GM12878 (cell line): Measurements from ENCODE around the gene PPIE. TPM values are rescaled to one million over a fixed set of nuclear protein-coding genes. Genes with fewer than 3 reads are reported as not detected.

ENCODE experiments used
- ATAC-seq: fragments of 200-7000 bp; cut with Tn5 transposase; 3 replicates; pipeline ENCODE4 v1.9.1; 2020; ENCODE audit warnings: mild to moderate bottlenecking, moderate library complexity
- BruUV-seq: library from RNA; stranded (reverse); fragments of 400-500 nt; replicated peaks from 2 replicates; lab custom pipeline; 2021; lab: Mats Ljungman, UMichigan
- CTCF ChIA-PET: fragments of 300-600 bp; sonication (Branson Sonifier 250); formaldehyde crosslinking; extraction: SDS; loops from one replicate; lab custom pipeline; 2021; ENCODE audit warnings: inconsistent platforms; lab: Yijun Ruan, JAX
- POLR2A ChIA-PET: fragments of 350-600 bp; formaldehyde crosslinking; extraction: SDS; loops from one replicate; lab custom pipeline; 2021; ENCODE audit warnings: inconsistent platforms; lab: Charles Lee
- RAD21 ChIA-PET: fragments of 300-600 bp; sonication (Branson Sonifier 250); formaldehyde crosslinking; loops from one replicate; lab custom pipeline; 2023; ENCODE audit warnings: antibody characterized with exemption; ENCODE audit not compliant: unreplicated experiment; lab: Charles Lee
- SMC1A ChIA-PET: fragments of 300-600 bp; sonication (Branson Sonifier 250); formaldehyde crosslinking; loops from one replicate; lab custom pipeline; 2023; ENCODE audit not compliant: unreplicated experiment, uncharacterized antibody; lab: Charles Lee
- DNase-seq: peaks from one replicate; pipeline ENCODE4 v3.0.0-alpha.2; 2011; ENCODE audit warnings: low read depth, low spot score
- FAIRE-seq: peaks from 3 replicates; lab custom pipeline; 2011; peaks lifted over from hg19 to GRCh38; lab: Jason Lieb, UNC
- H2AFZ ChIP-seq: 2 replicates; pipeline ENCODE4 v1.6.0; 2011; ENCODE audit warnings: low read depth, low read length, control low read depth; ENCODE audit not compliant: control insufficient read depth
- H3K27ac ChIP-seq: 2 replicates; pipeline ENCODE4 v1.5.1; 2011; ENCODE audit warnings: control low read depth; ENCODE audit not compliant: control insufficient read depth, insufficient read depth
- H3K27me3 ChIP-seq, 2 experiments: replicated peaks in 1 of 2; 2 replicates each; pipeline versions ENCODE4 v1.6.0 to v1.6.1; 2011; ENCODE audit warnings: low read length in 1 of 2; ENCODE audit not compliant: control insufficient read depth in 2 of 2, insufficient read depth in 2 of 2
- H3K36me3 ChIP-seq, 2 experiments: 2 replicates each; pipeline ENCODE4 v1.5.1; 2011; ENCODE audit warnings: low read length in 1 of 2; ENCODE audit not compliant: control insufficient read depth in 2 of 2, insufficient read depth in 2 of 2
- H3K4me1 ChIP-seq: 2 replicates; pipeline ENCODE4 v1.6.1; 2011; ENCODE audit warnings: mild to moderate bottlenecking, low read length, moderate library complexity, mixed read lengths; ENCODE audit not compliant: control insufficient read depth, insufficient read depth
- H3K4me2 ChIP-seq: 2 replicates; pipeline ENCODE4 v1.6.0; 2011; ENCODE audit warnings: control low read depth; ENCODE audit not compliant: control insufficient read depth, insufficient read depth
- H3K4me3 ChIP-seq: fragments of 200-600 bp; sonication (generic); 2 replicates; pipeline ENCODE4 v1.5.1; 2016
- H3K79me2 ChIP-seq: 2 replicates; pipeline ENCODE4 v1.6.0; 2011; ENCODE audit warnings: low read length; ENCODE audit not compliant: control insufficient read depth, insufficient read depth
- H3K9ac ChIP-seq: 2 replicates; pipeline ENCODE4 v1.8.0; 2011; ENCODE audit warnings: low read length, control low read depth, mixed read lengths; ENCODE audit not compliant: control insufficient read depth, insufficient read depth
- H3K9me3 ChIP-seq: replicated peaks from 3 replicates; pipeline ENCODE4 v1.5.1; 2011; ENCODE audit warnings: mild to moderate bottlenecking, low read length; ENCODE audit not compliant: control insufficient read depth, insufficient read depth
- H4K20me1 ChIP-seq: 2 replicates; pipeline ENCODE4 v1.6.0; 2011; ENCODE audit not compliant: control insufficient read depth, insufficient read depth
- ATF3 ChIP-seq: IDR thresholded peaks from 2 replicates; pipeline ENCODE4 v1.6.1; 2011; ENCODE audit warnings: low read depth, mild to moderate bottlenecking, low read length, moderate library complexity, borderline replicate concordance; ENCODE audit errors: extremely low read depth
- CEBPB ChIP-seq, 2 experiments: fragments of 150-350 bp in 1 of 2; IDR thresholded peaks; 2 replicates each; pipeline ENCODE4 v1.6.1; 2012 to 2014; ENCODE audit warnings: low read depth in 2 of 2, low read length in 2 of 2, borderline replicate concordance in 1 of 2, inconsistent platforms in 1 of 2
- ESRRA ChIP-seq: IDR thresholded peaks from 2 replicates; pipeline ENCODE4 v1.6.1; 2012; ENCODE audit warnings: mild to moderate bottlenecking, low read length, improper control_type of control experiment
- JUNB ChIP-seq: IDR thresholded peaks from 2 replicates; pipeline ENCODE4 v1.6.1; 2016; ENCODE audit warnings: antibody characterized with exemption, mild to moderate bottlenecking
- LARP7 ChIP-seq: fragments of 450-650 bp; IDR thresholded peaks from 2 replicates; pipeline ENCODE4 v1.6.1; 2017; ENCODE audit warnings: mild to moderate bottlenecking
- MAX ChIP-seq: IDR thresholded peaks from 2 replicates; pipeline ENCODE4 v1.6.1; 2012; ENCODE audit warnings: low read depth, low read length, improper control_type of control experiment
- MLLT1 ChIP-seq: fragments of 450-650 bp; IDR thresholded peaks from 2 replicates; pipeline ENCODE4 v1.6.1; 2016; ENCODE audit warnings: mild to moderate bottlenecking
- MTA2 ChIP-seq: fragments of 450-650 bp; IDR thresholded peaks from 2 replicates; pipeline ENCODE4 v1.6.1; 2016; ENCODE audit warnings: low read depth, mild to moderate bottlenecking, moderate library complexity
- MYC ChIP-seq: IDR thresholded peaks from 2 replicates; pipeline ENCODE4 v1.6.1; 2011; ENCODE audit warnings: mild to moderate bottlenecking, low read length, moderate library complexity, inconsistent platforms; ENCODE audit not compliant: insufficient read depth, insufficient replicate concordance, insufficient read length, severe bottlenecking
- PAX5 ChIP-seq: IDR thresholded peaks from 2 replicates; pipeline ENCODE4 v1.6.1; 2011; ENCODE audit warnings: low read depth, low read length, borderline replicate concordance
- POLR2A ChIP-seq: IDR thresholded peaks from 2 replicates; pipeline ENCODE4 v1.6.1; 2011; ENCODE audit warnings: low read depth, mild to moderate bottlenecking, low read length
- POLR2AphosphoS5 ChIP-seq: IDR thresholded peaks from 2 replicates; pipeline ENCODE4 v1.6.1; 2011; ENCODE audit warnings: mild to moderate bottlenecking, low read length, inconsistent platforms
- RCOR1 ChIP-seq: conservative IDR thresholded peaks from 2 replicates; pipeline ENCODE4 v1.6.1; 2012; ENCODE audit warnings: low read depth, low read length, improper control_type of control experiment
- RELB ChIP-seq: fragments of 450-650 bp; IDR thresholded peaks from 2 replicates; pipeline ENCODE4 v1.6.1; 2017; ENCODE audit warnings: low read depth, mild to moderate bottlenecking, moderate library complexity
- SRF ChIP-seq, 2 experiments: IDR thresholded peaks; 2 replicates each; pipeline ENCODE4 v1.6.1; 2011; ENCODE audit warnings: low read depth in 2 of 2, low read length in 2 of 2, mild to moderate bottlenecking in 1 of 2, moderate library complexity in 1 of 2
- SUPT20H ChIP-seq: IDR thresholded peaks from 2 replicates; pipeline ENCODE4 v1.6.1; 2011; ENCODE audit warnings: low read depth, mild to moderate bottlenecking, low read length, moderate library complexity, borderline replicate concordance; ENCODE audit not compliant: control insufficient read depth
- YBX1 ChIP-seq: fragments of 450-650 bp; IDR thresholded peaks from 2 replicates; pipeline ENCODE4 v1.6.1; 2016; ENCODE audit warnings: antibody characterized with exemption
- ZBED1 ChIP-seq: IDR thresholded peaks from 2 replicates; pipeline ENCODE4 v1.6.1; 2016; ENCODE audit warnings: borderline replicate concordance
- WGBS: methylation state at CpG from one replicate; pipeline ENCODE4 v1.1.6; 2016; ENCODE audit warnings: low lambda C conversion rate; ENCODE audit not compliant: insufficient replicate concordance, insufficient coverage; ENCODE audit errors: missing lambda C conversion rate; 5-methylcytosine and 5-hydroxymethylcytosine counted together
- in situ Hi-C: fragments of 300-500 bp; cut with MboI; formaldehyde crosslinking; loops from 9 replicates; pipeline ENCODE4 v1.14.3; 2018; ENCODE audit warnings: mixed read lengths
- intact Hi-C: fragments of 100-400 bp; cut with micrococcal nuclease; formaldehyde crosslinking; loops from one replicate; pipeline ENCODE4 v1.14.2; 2022; ENCODE audit not compliant: unreplicated experiment
- polyA plus RNA-seq, 11 experiments: library from polyadenylated mRNA; depleted of rRNA in 4 of 11; unstranded in 6 of 11; stranded (reverse) in 5 of 11; fragments of >200 nt; fragmentation: Nextera tagmentation in 4 of 11; fragmentation: Illumina TruSeq in 1 of 11; extraction: Ambion mirVana in 4 of 11; extraction: Trizol in 1 of 11; gene quantifications; 1 replicate in 1 of 11; 2 replicates in 10 of 11; pipeline versions ENCODE4 v1.2.1 to v1.2.3, GENCODE V29; 2011 to 2016; ENCODE audit warnings: inconsistent platforms in 2 of 11, missing spikeins in 2 of 11, low read depth in 1 of 11
- total RNA-seq, 4 experiments: library from RNA; depleted of rRNA in 3 of 4; stranded (reverse); fragments of >200 nt in 3 of 4; fragmentation: Illumina TruSeq in 1 of 4; extraction: Trizol in 1 of 4; gene quantifications; 2 replicates each; pipeline versions ENCODE4 v1.2.1 to v1.2.3, GENCODE V29; 2013 to 2021

Gene PPIE
- total and polyA plus RNA-seq, 10 of the 15 experiments (the other 5 are each of a cell fraction or from before 2014, with no cell fraction given), result 36.6 to 163 (median 70.1) TPM

DNA sequence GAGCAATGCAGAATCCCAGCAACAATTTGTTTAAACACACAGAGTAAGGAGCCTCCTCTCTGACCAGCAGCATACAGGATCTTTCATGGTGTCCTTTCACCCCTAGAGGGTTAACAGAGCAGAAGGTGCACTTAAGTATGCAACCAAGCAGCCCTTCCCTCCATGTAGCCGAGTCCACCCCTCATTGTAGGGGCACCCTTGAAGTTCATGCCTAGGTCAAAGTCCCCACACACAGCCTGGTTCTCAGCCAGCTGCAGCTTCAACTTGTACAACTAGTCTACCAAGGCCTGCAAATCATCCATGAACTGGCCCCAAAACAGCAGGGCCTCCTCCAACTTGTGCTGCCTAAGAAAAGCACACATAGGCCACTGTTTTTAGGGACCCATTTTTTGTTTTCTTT, 57.0 kb downstream of the PPIE start:
- Histone ChIP-seq H3K4me3 (no peak overlapping the region), H4K20me1 (no peaks in the 10 kb centered on the region), H3K27me3 (no peaks in the 10 kb centered on the region), H3K9me3 (no peaks in the 10 kb centered on the region), H3K4me1 (peaks cover 6% of the 10 kb centered on the region), H3K27ac (no peak overlapping the region), H3K36me3 (no peaks in the 10 kb centered on the region), H2AFZ (no peak overlapping the region), H3K9ac (no peak overlapping the region), H3K4me2 (no peak overlapping the region), H3K79me2 (no peaks in the 10 kb centered on the region)
- no TSS peak for BruUV-seq
- ATAC-seq, result no peak
- in situ Hi-C loops (no loop called here), intact Hi-C loops (loop anchor here (5.0 kb wide), 1 partner anchor 188 kb away; no protein-coding TSS in a partner anchor)
- FAIRE-seq, result no peak
- no peak for DNase-seq
- ChIA-PET SMC1A (no interaction called here), POLR2A (no interaction called here), RAD21 (interaction anchor here (1.5 kb wide), 1 partner anchor 189 kb away, joined by 3 read pairs; no protein-coding TSS in a partner anchor), CTCF (no interaction called here)
- TF ChIP-seq POLR2A (no peak), CEBPB (IDR thresholded peaks at IDR 0.05; ENCODE audit: borderline replicate concordance in 1 of 2, low read depth in 2 of 2, low read length in 2 of 2) (no peak), MYC (no peak), MLLT1 (no peak), PAX5 (no peak), LARP7 (no peak), RCOR1 (no peak), SUPT20H (no peak), JUNB (no peak), ESRRA (no peak), ATF3 (no peak), YBX1 (no peak), ZBED1 (no peak), RELB (no peak), SRF (IDR thresholded peaks at IDR 0.05; ENCODE audit: low read depth in 2 of 2, low read length in 2 of 2) (no peak), POLR2AphosphoS5 (no peak), MAX (no peak), MTA2 (no peak)
- WGBS, result 81% methylated on average over 1 of the region's 1 CpG
